Aorta (tissue), 5 donors: ENCODE results near the gene ZNF439. TPM values are rescaled to one million over a fixed set of nuclear protein-coding genes. Genes with fewer than 3 reads are reported as not detected.
"Not testable (repeated sequence)": the region's sequence is repeated elsewhere in the genome, so short reads cannot be mapped to it uniquely, and the experiment has no call there.

Experiments
- ATAC-seq: fragments of 200-7000 bp; cut with Tn5 transposase; one replicate; pipeline ENCODE4 v1.9.1; 2022; ENCODE audit warnings: moderate library complexity; ENCODE audit not compliant: low FRiP score
- DNase-seq, 2 donors: peaks; one replicate each; pipeline ENCODE4 v3.0.0-alpha.2; 2020
- H3K27ac ChIP-seq, 2 donors: one replicate each; pipeline ENCODE4 v1.5.1; 2013; ENCODE audit warnings: low read length in 2 of 2, mild to moderate bottlenecking in 2 of 2, moderate library complexity in 2 of 2, control low read depth in 1 of 2, inconsistent platforms in 1 of 2, low read depth in 1 of 2
- H3K27me3 ChIP-seq, 2 donors: one replicate each; pipeline ENCODE4 v1.6.1; 2013; ENCODE audit warnings: control low read depth in 1 of 2, low read length in 1 of 2, mild to moderate bottlenecking in 1 of 2, moderate library complexity in 1 of 2; ENCODE audit not compliant: insufficient read depth in 2 of 2, control insufficient read depth in 1 of 2
- H3K36me3 ChIP-seq, 2 donors: one replicate each; pipeline ENCODE4 v1.6.1; 2013; ENCODE audit warnings: control low read depth in 1 of 2, low read length in 1 of 2, mild to moderate bottlenecking in 1 of 2; ENCODE audit not compliant: insufficient read depth in 2 of 2, control insufficient read depth in 1 of 2
- H3K4me1 ChIP-seq, 2 donors: one replicate each; pipeline ENCODE4 v1.6.1; 2013; ENCODE audit warnings: low read length in 2 of 2, control low read depth in 1 of 2, mild to moderate bottlenecking in 1 of 2, moderate library complexity in 1 of 2; ENCODE audit not compliant: insufficient read depth in 2 of 2, control insufficient read depth in 1 of 2
- H3K4me3 ChIP-seq, 2 donors: one replicate each; pipeline ENCODE4 v1.5.1; 2013; ENCODE audit warnings: low read length in 2 of 2, control low read depth in 1 of 2, mild to moderate bottlenecking in 1 of 2
- H3K9me3 ChIP-seq: one replicate; pipeline ENCODE4 v1.6.1; 2013; ENCODE audit warnings: mild to moderate bottlenecking, low read length; ENCODE audit not compliant: control insufficient read depth
- WGBS, 2 donors: extraction: QIAGEN DNeasy Blood & Tissue Kit; methylation state at CpG; one replicate each; pipeline ENCODE4 v1.1.7; 2013; 5-methylcytosine and 5-hydroxymethylcytosine counted together
- intact Hi-C, 2 donors: fragments of 100-400 bp; cut with DNase I; formaldehyde crosslinking; loops; one replicate each; pipeline versions ENCODE4 v1.14.2 to v1.15.0; 2022
- polyA plus RNA-seq, 2 donors: library from polyadenylated mRNA; stranded (reverse); fragments of 200-250 nt; gene quantifications; one replicate each; pipeline ENCODE4 v1.2.3, GENCODE V29; 2013
- total RNA-seq, 2 donors: library from RNA; stranded (reverse); fragmentation: NEBNext Ultra II Directional; extraction: Animal tissue kit (Norgen Biotek cat#: 25700); gene quantifications; one replicate each; pipeline ENCODE4 v1.2.1, GENCODE V29; 2021
- donor health status: healthy with polysubstance abuse.
- donor health status: Bipolar disorder and iron deficiency.
- donor health status: DM: no; HTN: no; CAD: no.
- donor health status: DM: no; HTN: no; CAD: no.
- donor health status: DM: yes; HTN: yes; CAD: no.

ZNF439 gene
- total and polyA plus RNA-seq, 4 donors, result 6.3 to 13.3 (median 10.5) TPM

DNA sequence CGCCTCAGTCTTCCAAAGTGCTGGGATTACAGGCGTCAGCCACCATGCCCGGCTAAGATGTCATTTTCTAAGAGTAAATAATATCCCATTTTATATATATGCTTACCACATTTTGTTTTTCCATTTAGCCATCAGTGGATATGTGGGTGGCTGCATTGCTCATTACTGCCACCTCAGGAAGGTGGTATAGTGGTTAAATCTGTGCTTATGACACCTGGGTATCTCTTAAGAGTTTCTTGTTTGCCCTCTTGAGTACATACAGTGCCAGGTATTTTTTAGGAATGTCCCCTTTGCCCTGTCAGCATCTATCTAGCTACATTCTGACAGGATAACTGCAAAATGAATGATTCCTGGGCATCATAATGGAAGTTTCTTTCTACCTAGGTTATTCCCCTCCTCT is 53.7 kb downstream of the ZNF439 start:
- Histone ChIP-seq H3K36me3 (peaks cover 12 to 14% of the 10 kb centered on the region in 2 donors), H3K4me1 (no peaks in the 10 kb centered on the region), H3K4me3 (no peak overlapping the region), H3K27ac (no peak overlapping the region), H3K27me3 (no peaks in the 10 kb centered on the region), H3K9me3 (peaks cover 28% of the 10 kb centered on the region)
- intact Hi-C loops, result no loop called here
- 96 to 99% methylated on average over 3 of the region's 3 CpGs for WGBS, 2 donors
- ATAC-seq, result no peak
- DNase-seq, result no peak

DNA sequence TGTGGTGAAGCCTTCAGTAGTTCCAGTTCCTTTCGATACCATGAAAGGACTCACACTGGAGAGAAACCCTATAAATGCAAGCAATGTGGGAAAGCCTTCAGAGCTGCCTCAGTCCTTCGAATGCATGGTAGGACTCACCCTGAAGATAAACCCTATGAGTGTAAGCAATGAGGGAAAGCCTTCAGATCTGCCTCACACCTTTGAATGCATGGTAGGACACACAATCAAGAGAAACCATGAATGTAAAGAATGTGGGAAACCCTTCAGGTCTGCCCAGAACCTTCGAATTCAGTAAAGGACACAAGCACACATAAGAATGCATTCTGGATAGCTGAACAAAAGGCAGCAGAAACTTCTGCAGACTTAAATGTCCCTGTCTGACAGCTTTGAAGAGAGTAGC is 57.4 kb downstream of the ZNF439 start:
- H3K4me3 ChIP-seq, result no peak overlapping the region
- H3K4me1 ChIP-seq, result no peaks in the 10 kb centered on the region
- peaks cover 23% of the 10 kb centered on the region for H3K9me3 ChIP-seq
- DNase-seq, result no peak
- no peak for ATAC-seq
- WGBS, 2 donors, result 98 to 100% methylated on average over 3 of the region's 3 CpGs
- no peaks in the 10 kb centered on the region for H3K27me3 ChIP-seq
- no peak overlapping the region for H3K27ac ChIP-seq
- intact Hi-C loops, result no loop called here
- peaks cover 12 to 14% of the 10 kb centered on the region in 2 donors for H3K36me3 ChIP-seq

GRCh38 chr19:11911937-11912336 is 63.4 kb downstream of the ZNF439 start:
- H3K4me1 ChIP-seq, intact Hi-C loops, ATAC-seq, H3K4me3 ChIP-seq, H3K27ac ChIP-seq, H3K36me3 ChIP-seq, DNase-seq, H3K27me3 ChIP-seq: not testable (repeated sequence)
- H3K9me3 ChIP-seq, result peaks cover 12% of the 10 kb centered on the region
- 97 to 100% methylated on average over 1 of the region's 1 CpG for WGBS, 2 donors

GRCh38 chr19:11914417-11915051 is 66.0 kb downstream of the ZNF439 start:
- peaks cover 12% of the 10 kb centered on the region for H3K9me3 ChIP-seq
- intact Hi-C loops, H3K4me3 ChIP-seq, H3K36me3 ChIP-seq, DNase-seq, H3K27ac ChIP-seq, H3K27me3 ChIP-seq, H3K4me1 ChIP-seq, ATAC-seq: not testable (repeated sequence)
- WGBS, 2 donors, result 90 to 93% methylated on average over 4 of the region's 4 CpGs

Other genes starting within 250 kb of the ZNF439 start
- gene ZNF823, start 109.8 kb upstream of the ZNF439 start, total RNA-seq, result 1 to 10 TPM; 5.1 to 8.7 TPM
- gene ZNF823, start 109.8 kb upstream of the ZNF439 start, polyA plus RNA-seq, result 1 to 10 TPM; 3.1 to 3.4 TPM
- gene ZNF441, start 81.7 kb upstream of the ZNF439 start, total RNA-seq, result 10 to 100 TPM in 1 of 2 donors, 1 to 10 TPM in 1; 9.5 to 13.2 TPM
- gene ZNF441, start 81.7 kb upstream of the ZNF439 start, polyA plus RNA-seq, result 1 to 10 TPM; 4.1 to 8.1 TPM
- gene ZNF491, start 50.2 kb upstream of the ZNF439 start, total RNA-seq, result 1 to 10 TPM; 3.1 to 4.8 TPM
- 1 to 10 TPM in 1 of 2 donors, under 1 TPM in 1; 0.50 to 2.0 TPM for gene ZNF491, start 50.2 kb upstream of the ZNF439 start, polyA plus RNA-seq
- gene ZNF440, start 34.5 kb upstream of the ZNF439 start, total RNA-seq, result 10 to 100 TPM; 12.7 to 16.1 TPM
- gene ZNF440, start 34.5 kb upstream of the ZNF439 start, polyA plus RNA-seq, result 1 to 10 TPM; 3.1 to 5.5 TPM
- 10 to 100 TPM in 1 of 2 donors, 1 to 10 TPM in 1; 8.1 to 10.8 TPM for gene ZNF69, start 39.1 kb downstream of the ZNF439 start, total RNA-seq
- gene ZNF69, start 39.1 kb downstream of the ZNF439 start, polyA plus RNA-seq, result 1 to 10 TPM; 1.3 to 6.5 TPM
- gene ZNF700, start 76.4 kb downstream of the ZNF439 start, total RNA-seq, result 10 to 100 TPM; 11.6 to 19.2 TPM
- 10 to 100 TPM in 1 of 2 donors, 1 to 10 TPM in 1; 3.8 to 13.8 TPM for gene ZNF700, start 76.4 kb downstream of the ZNF439 start, polyA plus RNA-seq
- gene ZNF763, start 116.3 kb downstream of the ZNF439 start, total RNA-seq, result 1 to 10 TPM; 1.9 to 5.1 TPM
- 1 to 10 TPM; 3.1 to 3.3 TPM for gene ZNF763, start 116.3 kb downstream of the ZNF439 start, polyA plus RNA-seq
- gene ZNF433, start 187.0 kb downstream of the ZNF439 start, total RNA-seq, result 1 to 10 TPM; 5.1 to 5.5 TPM
- gene ZNF433, start 187.0 kb downstream of the ZNF439 start, polyA plus RNA-seq, result 1 to 10 TPM; 4.4 to 5.8 TPM
- gene ZNF878, start 204.2 kb downstream of the ZNF439 start, total RNA-seq, result under 1 TPM in 1 of 2 donors, not detected in 1; 0.45 TPM
- not detected for gene ZNF878, start 204.2 kb downstream of the ZNF439 start, polyA plus RNA-seq
- gene ZNF844, start 216.0 kb downstream of the ZNF439 start, total RNA-seq, result 10 to 100 TPM in 1 of 2 donors, 1 to 10 TPM in 1; 7.8 to 14.3 TPM
- 1 to 10 TPM; 2.3 to 3.9 TPM for gene ZNF844, start 216.0 kb downstream of the ZNF439 start, polyA plus RNA-seq